ENCODE data around the gene PTPRM. TPM values are rescaled to one million over a fixed set of nuclear protein-coding genes. Genes with fewer than 3 reads are reported as not detected.

The PTPRM gene
- polyA plus RNA-seq, 1 experiment = 81.1 TPM

- Histone ChIP-seq H3K27me3 (ENCODE audit: control insufficient read depth, insufficient read depth, low read length) (no peaks in the 10 kb centered on the region), H3K4me3 (ENCODE audit: low read depth, low read length) (no peak overlapping the region), H3K9me3 (ENCODE audit: control insufficient read depth, insufficient read depth, low read length) (no peaks in the 10 kb centered on the region), H3K27ac (ENCODE audit: low read depth, low read length) (no peak overlapping the region)
- CTCF ChIA-PET = interaction anchor here (0.7 kb wide), 1 partner anchor 11 kb away, joined by 3 read pairs; no protein-coding TSS in a partner anchor
- no peak for DNase-seq (ENCODE audit: low read depth, low spot score)
- POLR2A ChIA-PET = interaction anchor here (0.7 kb wide), 1 partner anchor 386 kb away, joined by 4 read pairs; no protein-coding TSS in a partner anchor
- TF ChIP-seq CTCF (IDR thresholded peaks at IDR 0.05; ENCODE audit: low read depth, low read length) = no peak
These were observed 763.5 kb downstream of the PTPRM start for GRCh38 chr18:8330575-8330974.

GRCh38 chr18:8332286-8332685 is 765.2 kb downstream of the PTPRM start:
- ChIA-PET CTCF (interaction anchor here (0.9 to 1.2 kb wide), 2 partner anchors 9 to 12 kb away, joined by 4 read pairs; no protein-coding TSS in a partner anchor), POLR2A (no interaction called here)
- Histone ChIP-seq H3K27ac (ENCODE audit: low read depth, low read length) (no peak overlapping the region), H3K4me3 (ENCODE audit: low read depth, low read length) (no peak overlapping the region), H3K27me3 (ENCODE audit: control insufficient read depth, insufficient read depth, low read length) (no peaks in the 10 kb centered on the region), H3K9me3 (ENCODE audit: control insufficient read depth, insufficient read depth, low read length) (no peaks in the 10 kb centered on the region)
- DNase-seq (ENCODE audit: low read depth, low spot score) = no peak
- no peak for TF ChIP-seq CTCF (IDR thresholded peaks at IDR 0.05; ENCODE audit: low read depth, low read length)

- Histone ChIP-seq H3K9me3 (ENCODE audit: control insufficient read depth, insufficient read depth, low read length) (no peaks in the 10 kb centered on the region), H3K27me3 (ENCODE audit: control insufficient read depth, insufficient read depth, low read length) (no peaks in the 10 kb centered on the region), H3K4me3 (ENCODE audit: low read depth, low read length) (no peak overlapping the region), H3K27ac (ENCODE audit: low read depth, low read length) (no peak overlapping the region)
- ChIA-PET CTCF (no interaction called here), POLR2A (no interaction called here)
- TF ChIP-seq CTCF (IDR thresholded peaks at IDR 0.05; ENCODE audit: low read depth, low read length) = no peak
- DNase-seq (ENCODE audit: low read depth, low spot score) = no peak
These were observed 766.8 kb downstream of the PTPRM start for GRCh38 chr18:8333961-8334360.

- ChIA-PET POLR2A (no interaction called here), CTCF (no interaction called here)
- Histone ChIP-seq H3K27me3 (ENCODE audit: control insufficient read depth, insufficient read depth, low read length) (no peaks in the 10 kb centered on the region), H3K9me3 (ENCODE audit: control insufficient read depth, insufficient read depth, low read length) (no peaks in the 10 kb centered on the region; the same call in 1 of the 2 replicates), H3K27ac (ENCODE audit: low read depth, low read length) (no peak overlapping the region), H3K4me3 (ENCODE audit: low read depth, low read length) (no peak overlapping the region)
- no peak for TF ChIP-seq CTCF (IDR thresholded peaks at IDR 0.05; ENCODE audit: low read depth, low read length)
- no peak for DNase-seq (ENCODE audit: low read depth, low spot score)
These were observed 770.1 kb downstream of the PTPRM start for GRCh38 chr18:8337211-8337610.

- DNase-seq (ENCODE audit: low read depth, low spot score) = no peak
- ChIA-PET POLR2A (no interaction called here), CTCF (no interaction called here)
- Histone ChIP-seq H3K27ac (ENCODE audit: low read depth, low read length) (no peak overlapping the region), H3K4me3 (ENCODE audit: low read depth, low read length) (no peak overlapping the region), H3K9me3 (ENCODE audit: control insufficient read depth, insufficient read depth, low read length) (no peaks in the 10 kb centered on the region; the same call in 1 of the 2 replicates), H3K27me3 (ENCODE audit: control insufficient read depth, insufficient read depth, low read length) (no peaks in the 10 kb centered on the region)
- TF ChIP-seq CTCF (IDR thresholded peaks at IDR 0.05; ENCODE audit: low read depth, low read length) = no peak
These were observed 772.1 kb downstream of the PTPRM start for GRCh38 chr18:8339210-8339609.
